NCI-H1694 treated with DMSO at 0.1 percent for 48 hours (cell line): Measurements from ENCODE around the gene SGO1.

Experiments used
- DNase-seq: peaks from one replicate; lab custom pipeline; 2025; lab: John Stamatoyannopoulos, UW

Gene SGO1

GRCh38 chr3:20154928-20155327 is 31.1 kb downstream of the SGO1 start:
- DNase-seq = no peak

GRCh38 chr3:20154078-20154477 is 31.9 kb downstream of the SGO1 start:
- DNase-seq = no peak

- DNase-seq = no peak
Measured at GRCh38 chr3:20148466-20148865, 37.5 kb downstream of the SGO1 start.

- no peak for DNase-seq
Measured at GRCh38 chr3:20147361-20147760, 38.6 kb downstream of the SGO1 start.

- no peak for DNase-seq
Measured at GRCh38 chr3:20146301-20146700, 39.7 kb downstream of the SGO1 start.

- DNase-seq = no peak
Measured at GRCh38 chr3:20145874-20146273, 40.1 kb downstream of the SGO1 start.

GRCh38 chr3:20143519-20143918 is 42.5 kb downstream of the SGO1 start:
- no peak for DNase-seq

- DNase-seq = no peak
Measured at GRCh38 chr3:20142517-20142916, 43.5 kb downstream of the SGO1 start.

- DNase-seq = no peak
Measured at GRCh38 chr3:20141851-20142250, 44.2 kb downstream of the SGO1 start.

GRCh38 chr3:20141316-20141715 is 44.7 kb downstream of the SGO1 start:
- no peak for DNase-seq

- DNase-seq = no peak
Measured at GRCh38 chr3:20140881-20141280, 45.1 kb downstream of the SGO1 start.

GRCh38 chr3:20137647-20138046 is 48.4 kb downstream of the SGO1 start:
- DNase-seq = no peak

- no peak for DNase-seq
Measured at GRCh38 chr3:20136231-20136630, 49.8 kb downstream of the SGO1 start.

- no peak for DNase-seq
Measured at GRCh38 chr3:20130106-20130505, 55.9 kb downstream of the SGO1 start.

GRCh38 chr3:20128358-20128757 is 57.6 kb downstream of the SGO1 start:
- DNase-seq = no peak

- no peak for DNase-seq
Measured at GRCh38 chr3:20125897-20126296, 60.1 kb downstream of the SGO1 start.

GRCh38 chr3:20125289-20125688 is 60.7 kb downstream of the SGO1 start:
- no peak for DNase-seq

- no peak for DNase-seq
Measured at GRCh38 chr3:20123131-20123652, 62.8 kb downstream of the SGO1 start.

- no peak for DNase-seq
Measured at GRCh38 chr3:20121088-20121487, 64.9 kb downstream of the SGO1 start.
